ENCODE measurements around the gene STOML2.
A peak's percentile ranks its signal among the peaks of the same experiment; 100 is the strongest.

The STOML2 gene

GRCh38 chr9:35114113-35114839, 11.3 kb upstream of the STOML2 start:
- peak overlapping the region; percentile 99 for H3K4me3 ChIP-seq (ENCODE audit: low read depth, low read length)
- CTCF ChIA-PET = interaction anchor here (1.2 to 15.9 kb wide), 11 partner anchors 9 to 440 kb away, joined by 3 to 181 read pairs (median 9); partner anchors contain the start of genes PIGO, RUSC2 and STOML2
- POLR2A ChIA-PET = interaction anchor here (0.5 to 1.7 kb wide), 8 partner anchors 11 to 375 kb away, joined by 3 to 12 read pairs (median 4); partner anchors contain the start of genes FANCG, RUSC2, STOML2 and UNC13B
- peak; percentile 83 for DNase-seq (ENCODE audit: low read depth, low spot score)
- TF ChIP-seq, protein P1, sequence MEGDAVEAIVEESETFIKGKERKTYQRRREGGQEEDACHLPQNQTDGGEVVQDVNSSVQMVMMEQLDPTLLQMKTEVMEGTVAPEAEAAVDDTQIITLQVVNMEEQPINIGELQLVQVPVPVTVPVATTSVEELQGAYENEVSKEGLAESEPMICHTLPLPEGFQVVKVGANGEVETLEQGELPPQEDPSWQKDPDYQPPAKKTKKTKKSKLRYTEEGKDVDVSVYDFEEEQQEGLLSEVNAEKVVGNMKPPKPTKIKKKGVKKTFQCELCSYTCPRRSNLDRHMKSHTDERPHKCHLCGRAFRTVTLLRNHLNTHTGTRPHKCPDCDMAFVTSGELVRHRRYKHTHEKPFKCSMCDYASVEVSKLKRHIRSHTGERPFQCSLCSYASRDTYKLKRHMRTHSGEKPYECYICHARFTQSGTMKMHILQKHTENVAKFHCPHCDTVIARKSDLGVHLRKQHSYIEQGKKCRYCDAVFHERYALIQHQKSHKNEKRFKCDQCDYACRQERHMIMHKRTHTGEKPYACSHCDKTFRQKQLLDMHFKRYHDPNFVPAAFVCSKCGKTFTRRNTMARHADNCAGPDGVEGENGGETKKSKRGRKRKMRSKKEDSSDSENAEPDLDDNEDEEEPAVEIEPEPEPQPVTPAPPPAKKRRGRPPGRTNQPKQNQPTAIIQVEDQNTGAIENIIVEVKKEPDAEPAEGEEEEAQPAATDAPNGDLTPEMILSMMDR (IDR thresholded peaks at IDR 0.05; ENCODE audit: insufficient read depth, low read length, missing control alignments) = no peak

GRCh38 chr9:35112257-35113020, 9.5 kb upstream of the STOML2 start:
- no peak for DNase-seq (ENCODE audit: low read depth, low spot score)
- POLR2A ChIA-PET = interaction anchor here (0.8 to 2.5 kb wide), 4 partner anchors 9 to 41 kb away, joined by 3 to 13 read pairs (median 5); partner anchors contain the start of genes FANCG, STOML2 and VCP
- TF ChIP-seq, protein P1 (IDR thresholded peaks at IDR 0.05; ENCODE audit: insufficient read depth, low read length, missing control alignments) = no peak
- CTCF ChIA-PET = interaction anchor here (0.8 to 15.9 kb wide), 7 partner anchors 9 to 366 kb away, joined by 3 to 162 read pairs (median 4); partner anchors contain the start of genes PIGO and STOML2
- peak overlapping the region; percentile 52 for H3K4me3 ChIP-seq (ENCODE audit: low read depth, low read length)

GRCh38 chr9:35111001-35111933, 8.3 kb upstream of the STOML2 start:
- ChIA-PET CTCF (interaction anchor here (0.8 to 15.9 kb wide), 8 partner anchors 8 to 367 kb away, joined by 3 to 162 read pairs (median 4); partner anchors contain the start of genes DNAJB5, PIGO and STOML2), POLR2A (interaction anchor here (0.8 to 2.5 kb wide), 5 partner anchors 8 to 40 kb away, joined by 3 to 13 read pairs (median 4); partner anchors contain the start of genes FANCG, STOML2 and VCP)
- TF ChIP-seq, protein P1 (IDR thresholded peaks at IDR 0.05; ENCODE audit: insufficient read depth, low read length, missing control alignments) = no peak
- H3K4me3 ChIP-seq (ENCODE audit: low read depth, low read length) = peak overlapping the region; percentile 88
- peak; percentile 90 for DNase-seq (ENCODE audit: low read depth, low spot score)

- H3K4me3 ChIP-seq (ENCODE audit: low read depth, low read length) = peak overlapping the region; percentile 88
- no peak for DNase-seq (ENCODE audit: low read depth, low spot score)
- TF ChIP-seq, protein P1 (IDR thresholded peaks at IDR 0.05; ENCODE audit: insufficient read depth, low read length, missing control alignments) = no peak
- CTCF ChIA-PET = interaction anchor here (1.1 to 15.9 kb wide), 5 partner anchors 14 to 371 kb away, joined by 3 to 162 read pairs (median 4); partner anchors contain the start of genes DNAJB5 and PIGO
- POLR2A ChIA-PET = interaction anchor here (0.9 to 2.5 kb wide), 2 partner anchors 14 to 39 kb away, joined by 3 to 6 read pairs; no protein-coding TSS in a partner anchor
Measured at GRCh38 chr9:35110327-35110761, 7.4 kb upstream of the STOML2 start.

GRCh38 chr9:35108946-35109575, 6.1 kb upstream of the STOML2 start:
- CTCF ChIA-PET = interaction anchor here (1.5 to 15.9 kb wide), 2 partner anchors 13 to 209 kb away, joined by 4 to 162 read pairs; partner anchors contain the start of gene PIGO
- H3K4me3 ChIP-seq (ENCODE audit: low read depth, low read length) = no peak overlapping the region
- TF ChIP-seq, protein P1 (IDR thresholded peaks at IDR 0.05; ENCODE audit: insufficient read depth, low read length, missing control alignments) = no peak
- no peak for DNase-seq (ENCODE audit: low read depth, low spot score)
- POLR2A ChIA-PET = no interaction called here
